ENCODE results near the gene S100A5. TPM values are rescaled to one million over a fixed set of nuclear protein-coding genes. Genes with fewer than 3 reads are reported as not detected.
"Not testable (repeated sequence)": the region's sequence is repeated elsewhere in the genome, so short reads cannot be mapped to it uniquely, and the experiment has no call there.

The S100A5 gene, protein sequence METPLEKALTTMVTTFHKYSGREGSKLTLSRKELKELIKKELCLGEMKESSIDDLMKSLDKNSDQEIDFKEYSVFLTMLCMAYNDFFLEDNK
- 1 to 10 TPM; 1.1 to 1.4 (median 1.2) TPM for polyA plus RNA-seq (ENCODE audit: insufficient read length in 3 of 3)
- long read RNA-seq, donor 1: 0 reads
- long read RNA-seq, donor 2, partial matches to known transcripts: 0 of 1 reads
- long read RNA-seq, donor 2, other reads (novel, unspliced or antisense): 0 of 1 reads
- long read RNA-seq, donor 3: 0 reads
- long read RNA-seq, donor 4: 0 reads
- long read RNA-seq, donor 5: 0 reads
- long read RNA-seq, donor 6, partial matches to known transcripts: 0 of 1 reads
- long read RNA-seq, donor 6, other reads (novel, unspliced or antisense): 0 of 1 reads
- long read RNA-seq, donor 7, partial matches to known transcripts: 0 of 1 reads
- long read RNA-seq, donor 7, other reads (novel, unspliced or antisense): 0 of 1 reads
- long read RNA-seq, donor 8: 0 reads
- long read RNA-seq, donor 9: 0 reads
- long read RNA-seq, donor 10, partial matches to known transcripts: 0 of 1 reads
- long read RNA-seq, donor 10, other reads (novel, unspliced or antisense): 0 of 1 reads
- long read RNA-seq, donor 11: 0 reads
- long read RNA-seq, donor 12: 0 reads
- long read RNA-seq, donor 13, partial matches to known transcripts: 0 of 1 reads
- long read RNA-seq, donor 13, other reads (novel, unspliced or antisense): 0 of 1 reads
- long read RNA-seq, donor 14: 0 reads
- long read RNA-seq, donor 15: 0 reads
- long read RNA-seq, donor 16: 0 reads

DNA sequence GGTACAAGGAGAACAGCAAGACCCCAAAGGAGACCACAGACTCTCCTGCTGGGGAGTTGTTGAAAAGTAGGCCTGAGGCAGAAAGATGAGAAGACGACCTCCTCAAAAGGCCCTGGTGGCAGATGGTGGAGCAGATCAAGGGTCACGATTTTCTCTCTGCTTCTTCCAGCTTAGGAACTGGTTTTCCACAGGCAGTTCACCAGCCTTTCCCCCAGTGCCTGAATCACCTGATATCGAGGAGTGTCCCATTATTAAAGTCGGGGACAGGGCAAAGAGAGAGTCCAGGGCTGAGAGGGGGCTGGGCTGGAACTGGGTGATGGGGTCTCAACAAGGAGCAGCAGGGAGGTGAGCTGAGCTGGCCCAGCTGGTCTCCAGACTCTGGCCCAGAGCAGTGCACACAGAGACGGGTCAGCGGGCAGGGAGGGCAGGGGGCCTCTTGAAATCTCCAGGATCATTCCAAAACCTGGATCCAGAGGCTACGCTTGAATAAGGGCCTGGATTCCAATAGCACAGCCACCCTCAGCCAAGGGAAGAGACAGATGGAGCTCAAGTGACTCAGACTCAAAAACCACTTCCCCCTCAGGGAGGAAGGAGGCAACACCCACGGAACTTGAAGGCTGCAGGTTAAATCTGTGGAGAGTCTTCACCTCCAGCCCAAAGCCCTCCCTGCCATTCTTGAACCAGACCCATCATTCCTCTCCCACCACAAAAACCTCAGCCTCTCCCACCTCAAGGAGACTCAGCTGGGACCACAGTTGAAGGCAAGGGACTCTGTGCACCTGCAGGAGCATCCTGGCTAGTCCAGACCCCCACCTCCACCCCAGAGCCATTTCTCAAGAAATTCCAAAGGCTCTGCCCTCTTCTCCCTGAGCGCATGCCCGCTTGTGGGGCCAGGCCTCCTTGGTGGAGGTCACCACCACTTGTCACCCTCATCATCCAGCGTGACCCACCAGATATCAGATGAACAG is at the start of gene S100A5:
Gene S100A5 (minus strand): TSS at position 541 of the 968 bp plus-strand sequence. CDS start 743 bp downstream, outside the sequence.
- peak; percentile 50 for DNase-seq

DNA sequence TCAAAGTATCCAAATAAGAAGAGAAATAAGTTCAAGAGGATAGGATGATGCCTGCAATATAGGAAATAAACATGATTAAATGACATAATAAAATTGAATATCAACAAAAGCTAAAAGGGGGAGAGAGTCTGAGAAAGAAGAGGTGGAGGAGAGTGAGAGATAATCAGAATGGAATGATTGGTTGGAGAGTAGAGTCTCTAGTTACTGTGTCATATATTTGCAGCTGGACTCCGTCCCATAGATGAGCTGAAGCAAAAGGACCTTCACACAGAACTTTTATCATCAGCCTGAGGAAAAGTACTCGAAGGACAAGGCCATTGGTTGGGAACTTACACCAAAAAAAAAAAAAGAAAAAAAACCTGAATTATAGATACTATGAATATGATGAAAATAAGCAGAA is 47.7 kb upstream of the S100A5 start:
- DNase-seq: no peak

DNA sequence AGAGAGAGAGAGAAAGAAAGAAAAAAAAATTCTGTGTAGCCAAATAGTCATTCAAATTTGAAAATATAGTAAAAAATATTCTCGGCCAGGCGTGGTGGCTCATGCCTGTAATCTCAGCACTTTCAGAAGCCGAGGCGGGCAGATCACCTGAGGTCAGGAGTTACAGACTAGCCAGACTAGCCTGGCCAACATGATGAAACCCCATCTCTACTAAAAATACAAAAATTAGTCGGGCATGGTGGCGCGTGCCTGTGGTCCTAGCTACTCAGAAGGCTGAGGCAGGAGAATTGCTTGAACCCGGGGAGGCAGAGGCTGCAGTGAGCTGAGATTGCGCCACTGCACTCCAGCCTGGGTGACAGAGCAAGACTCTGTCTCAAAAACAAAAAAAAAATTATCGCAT is 47.3 kb upstream of the S100A5 start:
- not testable (repeated sequence) for DNase-seq

DNA sequence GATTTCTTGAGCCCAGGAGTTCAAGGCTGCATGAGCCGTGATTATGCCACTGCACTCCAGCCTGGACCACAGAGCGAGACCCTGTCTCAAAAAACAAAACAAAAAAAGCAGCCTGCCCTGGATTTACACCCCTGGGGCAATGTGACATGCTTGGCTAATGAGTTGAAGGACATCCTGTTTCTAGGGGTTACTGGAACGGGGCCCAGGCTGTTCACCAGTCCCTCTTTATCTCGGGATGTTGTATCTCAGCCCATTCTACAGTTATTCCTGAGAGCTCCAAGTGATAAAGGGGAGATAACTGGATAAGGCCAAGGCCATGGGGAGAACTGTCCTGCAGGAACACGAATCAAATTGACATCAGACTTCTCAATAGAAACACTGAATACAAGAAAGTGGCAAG is 46.6 kb upstream of the S100A5 start:
- no peak for DNase-seq

DNA sequence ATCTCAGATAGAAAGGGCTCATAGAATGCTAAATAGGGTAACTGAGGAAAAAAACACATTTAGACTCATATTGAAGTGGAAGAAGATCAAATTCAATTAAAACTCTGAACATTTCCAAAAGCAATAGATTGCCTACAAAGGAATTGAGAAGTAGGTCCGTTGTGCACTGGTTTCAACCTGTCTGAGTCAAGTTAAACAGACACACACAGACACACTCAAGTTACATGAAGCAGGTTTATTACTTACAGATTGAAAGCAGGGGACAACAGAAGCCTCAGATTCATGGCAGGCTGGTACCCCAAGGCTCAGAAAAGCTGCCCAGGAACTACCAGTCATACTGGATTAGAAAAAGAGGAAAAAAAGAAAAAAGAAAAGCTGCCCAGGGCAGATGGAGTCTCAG is 45.6 kb upstream of the S100A5 start:
- no peak for DNase-seq

DNA sequence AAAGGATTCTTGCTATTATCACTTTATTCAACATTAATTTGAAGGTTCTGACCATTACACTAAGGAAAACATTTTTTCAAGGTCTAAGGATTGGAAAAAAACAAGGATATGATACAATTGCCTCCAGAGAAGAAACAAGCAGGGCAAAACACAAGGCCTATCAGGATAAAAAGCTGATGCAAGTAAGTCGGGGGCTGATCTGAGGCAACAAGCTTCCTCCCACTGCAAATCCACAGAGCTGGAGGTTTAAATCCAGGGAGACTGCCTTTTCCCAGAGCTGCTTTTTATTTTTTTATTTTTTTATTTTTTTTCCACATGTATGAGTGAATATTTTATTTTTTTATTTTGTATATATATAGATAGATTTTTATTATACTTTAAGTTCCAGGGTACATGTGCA is 44.3 kb upstream of the S100A5 start:
- no peak for DNase-seq

DNA sequence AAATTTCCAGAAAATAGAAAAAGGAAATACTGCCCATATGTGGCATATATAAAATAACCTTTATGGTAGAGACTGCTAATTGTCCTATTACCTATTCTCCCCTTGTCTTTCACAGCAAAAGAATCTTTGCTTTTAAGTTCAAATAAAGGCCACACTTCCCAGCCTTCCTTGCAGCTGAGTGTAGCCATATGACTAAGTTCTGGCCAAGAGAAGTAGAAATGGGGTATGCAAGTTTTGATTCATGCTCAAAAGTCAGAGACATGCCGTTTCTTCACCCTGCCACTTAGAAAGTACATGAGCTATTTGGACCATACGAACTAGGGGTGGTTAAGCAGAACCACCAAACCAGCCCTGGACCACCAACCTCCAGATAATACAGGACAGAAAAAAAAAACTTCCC is 43.2 kb upstream of the S100A5 start:
- DNase-seq: no peak

DNA sequence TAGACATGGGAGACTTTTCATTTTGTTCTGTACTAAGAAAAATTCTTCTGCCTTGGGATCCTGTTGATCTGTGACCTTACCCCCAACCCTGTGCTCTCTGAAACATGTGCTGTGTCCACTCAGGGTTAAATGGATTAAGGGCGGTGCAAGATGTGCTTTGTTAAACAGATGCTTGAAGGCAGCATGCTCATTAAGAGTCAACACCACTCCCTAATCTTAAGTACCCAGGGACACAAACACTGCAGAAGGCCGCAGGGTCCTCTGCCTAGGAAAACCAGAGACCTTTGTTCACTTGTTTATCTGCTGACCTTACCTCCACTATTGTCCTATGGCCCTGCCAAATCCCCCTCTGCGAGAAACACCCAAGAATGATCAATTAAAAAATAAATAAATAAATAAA is 42.8 kb upstream of the S100A5 start:
- not testable (repeated sequence) for DNase-seq

DNA sequence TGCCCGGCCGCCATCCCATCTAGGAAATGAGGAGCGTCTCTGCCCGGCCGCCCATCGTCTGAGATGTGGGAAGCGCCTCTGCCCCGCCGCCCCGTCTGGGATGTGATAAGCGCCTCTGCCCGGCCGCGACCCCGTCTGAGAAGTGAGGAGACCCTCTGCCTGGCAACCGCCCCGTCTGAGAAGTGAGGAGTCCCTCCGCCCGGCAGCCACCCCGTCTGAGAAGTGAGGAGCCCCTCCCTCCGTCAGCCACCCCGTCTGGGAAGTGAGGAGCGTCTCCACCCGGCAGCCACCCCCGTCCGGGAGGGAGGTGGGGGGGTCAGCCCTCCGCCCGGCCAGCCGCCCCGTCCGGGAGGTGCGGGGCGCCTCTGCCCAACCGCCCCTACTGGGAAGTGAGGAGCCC is 42.1 kb upstream of the S100A5 start:
- DNase-seq: not testable (repeated sequence)

DNA sequence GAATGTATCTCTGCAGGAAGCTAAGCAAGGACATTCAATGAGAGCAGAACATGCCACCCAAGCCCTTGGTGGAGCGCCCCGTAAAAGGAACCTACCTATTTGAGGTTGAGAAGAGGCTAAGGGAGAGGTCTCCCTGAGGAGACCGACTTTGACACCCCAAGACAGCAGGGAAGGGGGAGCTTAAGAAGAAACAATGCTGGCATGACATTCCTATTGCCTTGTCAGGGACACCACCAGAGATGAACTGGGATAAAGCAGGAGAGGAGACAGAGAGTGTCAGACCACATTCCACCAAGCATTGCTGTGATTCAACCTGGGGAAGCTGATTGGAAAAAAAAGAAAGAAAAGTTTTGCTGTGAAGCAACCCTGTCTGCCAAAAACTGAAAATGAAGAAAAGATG is 38.2 kb upstream of the S100A5 start:
- no peak for DNase-seq

DNA sequence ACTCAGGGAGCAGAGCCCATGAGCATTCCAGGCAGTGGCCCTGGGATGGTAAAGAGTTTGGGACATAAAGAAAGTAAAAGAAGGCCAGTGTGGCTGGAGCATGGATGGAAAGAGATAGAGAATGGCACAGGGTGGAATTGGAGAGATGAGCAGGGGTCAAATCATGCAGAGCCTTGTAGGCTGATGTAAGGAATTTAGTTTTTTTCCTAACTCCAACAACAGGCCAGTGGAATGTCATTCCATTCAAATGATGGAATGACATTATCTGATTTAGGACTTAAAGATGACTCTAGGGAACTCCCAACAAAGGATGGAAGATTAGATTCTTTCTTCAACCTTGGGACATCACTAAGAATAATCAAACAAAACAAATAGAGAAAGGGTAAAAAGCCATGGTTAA is 37.8 kb upstream of the S100A5 start:
- no peak for DNase-seq

DNA sequence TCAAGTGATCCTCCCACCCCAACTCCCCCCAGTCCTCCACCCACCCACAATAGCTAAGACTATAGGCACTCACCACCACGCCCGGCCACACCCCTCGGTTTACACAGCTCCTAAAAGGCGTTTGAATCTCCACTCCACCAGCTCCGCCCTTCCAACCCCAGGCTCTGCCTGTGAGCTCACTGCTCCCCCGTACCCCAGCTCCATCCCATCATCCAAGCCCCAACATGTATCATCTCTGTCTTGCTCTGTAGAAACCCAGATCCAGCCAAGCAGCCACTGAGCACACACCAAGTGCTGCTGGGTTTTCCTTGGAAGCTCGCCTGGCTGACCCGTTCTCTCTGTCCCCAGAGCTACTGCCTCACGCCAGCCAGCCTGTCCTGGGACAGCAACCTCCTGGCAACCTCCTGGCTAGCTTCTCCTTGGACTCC is 36.9 kb upstream of the S100A5 start:
- DNase-seq: no peak

DNA sequence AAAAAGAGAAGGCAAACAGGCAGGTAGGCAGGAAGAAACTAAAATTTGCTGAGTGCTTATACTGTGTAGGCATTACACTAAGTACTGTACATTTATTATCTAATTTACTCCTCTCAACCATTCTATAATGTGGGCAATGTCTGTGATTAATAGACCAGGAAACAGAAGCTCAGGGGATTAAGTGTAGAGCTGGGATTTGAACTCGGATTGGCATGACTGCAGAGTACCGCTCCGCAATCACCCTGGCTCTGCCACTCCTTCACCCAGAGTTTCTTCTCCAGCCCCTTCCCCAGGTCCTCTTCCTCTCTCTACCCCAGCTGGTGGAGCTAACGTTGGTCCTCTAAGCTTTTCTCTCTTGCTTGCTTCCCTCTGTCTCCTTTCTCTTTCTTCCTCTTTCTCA is 36.4 kb upstream of the S100A5 start:
- DNase-seq: no peak

DNA sequence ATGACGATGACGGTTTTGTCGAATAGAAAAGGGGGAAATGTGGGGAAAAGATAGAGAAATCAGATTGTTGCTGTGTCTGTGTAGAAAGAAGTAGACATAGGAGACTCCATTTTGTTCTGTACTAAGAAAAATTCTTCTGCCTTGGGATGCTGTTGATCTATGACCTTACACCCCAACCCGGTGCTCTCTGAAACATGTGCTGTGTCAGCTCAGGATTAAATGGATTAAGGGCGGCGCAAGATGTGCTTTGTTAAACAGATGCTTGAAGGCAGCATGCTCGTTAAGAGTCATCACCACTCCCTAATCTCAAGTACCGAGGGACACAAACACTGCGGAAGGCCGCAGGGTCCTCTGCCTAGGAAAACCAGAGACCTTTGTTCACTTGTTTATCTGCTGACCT is 34.8 kb upstream of the S100A5 start:
- DNase-seq: not testable (repeated sequence)

DNA sequence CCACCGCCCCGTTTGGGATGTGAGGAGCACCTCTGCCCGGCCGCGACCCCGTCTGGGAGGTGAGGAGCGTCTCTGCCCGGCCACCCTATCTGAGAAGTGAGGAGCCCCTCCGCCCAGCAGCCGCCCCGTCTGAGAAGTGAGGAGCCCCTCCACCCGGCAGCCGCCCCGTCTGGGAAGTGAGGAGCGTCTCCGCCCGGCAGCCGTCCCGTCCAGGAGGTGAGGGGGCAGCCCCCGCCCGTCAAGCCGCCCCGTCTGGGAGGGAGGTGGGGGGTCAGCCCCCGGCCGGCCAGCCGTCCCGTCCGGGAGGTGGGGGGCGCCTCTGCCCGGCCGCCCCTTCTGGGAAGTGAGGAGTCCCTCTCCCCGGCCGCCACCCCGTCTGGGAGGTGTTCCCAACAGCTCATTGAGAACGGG is 34.4 kb upstream of the S100A5 start:
- not testable (repeated sequence) for DNase-seq

DNA sequence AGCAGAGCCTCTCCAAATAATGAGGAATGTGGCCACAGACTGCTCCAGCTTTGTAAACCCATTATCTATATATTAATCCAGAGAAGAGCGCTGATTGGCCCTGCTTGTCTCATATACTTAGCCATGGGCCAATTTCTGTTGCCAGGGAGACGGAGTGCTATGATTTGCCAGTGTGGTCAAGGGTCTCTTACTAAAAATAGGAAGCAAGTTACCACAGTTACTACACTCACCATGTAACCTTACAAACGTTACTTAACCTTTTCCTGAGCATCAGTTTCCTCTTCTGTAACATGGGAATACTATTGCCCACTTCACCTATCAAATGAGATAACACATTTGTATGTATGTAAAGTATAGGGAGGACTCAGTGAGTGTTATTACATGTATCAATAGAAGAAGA is 32.6 kb upstream of the S100A5 start:
- no peak for DNase-seq

DNA sequence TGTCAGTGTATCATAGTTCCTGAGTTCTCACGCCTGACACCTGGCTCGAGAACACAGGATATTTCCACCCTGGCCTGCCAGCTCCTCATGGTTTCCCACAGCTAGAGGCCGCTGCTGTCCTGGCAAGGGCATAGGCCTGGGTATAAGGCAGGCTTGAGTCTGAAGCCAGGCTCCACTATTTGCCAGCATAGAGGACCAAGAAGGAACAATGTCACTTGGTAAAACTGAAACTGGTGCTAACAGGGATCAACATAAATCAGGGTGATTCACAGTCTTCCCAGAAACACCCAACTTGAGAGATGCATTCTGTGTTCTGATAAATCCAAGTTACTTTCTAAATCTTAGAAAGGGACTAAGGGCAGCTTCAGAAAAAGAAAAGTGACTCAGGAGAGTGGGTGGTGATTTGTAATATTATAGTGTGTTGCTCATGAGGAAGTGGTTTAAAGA is 31.9 kb upstream of the S100A5 start:
- DNase-seq: peak; percentile 63

DNA sequence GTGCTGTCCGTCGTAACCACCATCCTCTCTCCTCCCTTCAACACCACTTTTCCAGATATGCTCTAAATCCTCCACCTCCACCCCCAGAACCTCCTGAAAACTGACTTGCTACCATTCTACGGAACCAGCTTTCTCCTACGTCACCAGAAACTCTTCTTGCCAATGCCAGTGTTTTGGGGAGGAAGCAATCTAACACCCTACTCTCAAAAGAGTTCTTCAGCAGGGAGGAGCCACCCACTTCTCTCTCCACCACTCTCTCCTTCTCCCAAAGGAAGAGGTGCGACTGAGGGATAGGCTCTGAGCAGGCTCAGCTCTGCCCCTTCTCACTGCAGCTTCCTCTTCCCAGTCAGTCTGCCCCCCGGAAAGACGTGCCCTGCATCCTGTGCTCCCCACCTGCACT is 31.0 kb upstream of the S100A5 start:
- no peak for DNase-seq

DNA sequence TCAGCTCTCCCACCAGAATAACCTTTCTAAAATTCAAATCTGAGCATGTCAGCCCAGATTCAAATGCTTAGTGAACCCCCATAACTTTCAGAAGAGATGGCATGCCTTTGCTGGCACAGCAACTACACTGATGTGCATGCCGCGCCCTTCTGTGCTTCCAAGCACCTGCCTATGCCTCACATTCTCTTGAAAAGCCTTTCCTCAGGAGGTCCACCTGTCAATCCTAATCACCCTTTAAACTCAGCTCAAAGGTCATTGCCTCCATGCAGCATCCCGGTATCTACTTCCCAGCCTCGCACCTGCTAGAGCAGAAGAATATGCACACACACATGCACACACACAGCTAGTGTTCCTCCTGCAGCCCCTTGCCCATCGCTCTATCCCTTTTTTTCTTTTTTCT is 30.1 kb upstream of the S100A5 start:
- DNase-seq: no peak

DNA sequence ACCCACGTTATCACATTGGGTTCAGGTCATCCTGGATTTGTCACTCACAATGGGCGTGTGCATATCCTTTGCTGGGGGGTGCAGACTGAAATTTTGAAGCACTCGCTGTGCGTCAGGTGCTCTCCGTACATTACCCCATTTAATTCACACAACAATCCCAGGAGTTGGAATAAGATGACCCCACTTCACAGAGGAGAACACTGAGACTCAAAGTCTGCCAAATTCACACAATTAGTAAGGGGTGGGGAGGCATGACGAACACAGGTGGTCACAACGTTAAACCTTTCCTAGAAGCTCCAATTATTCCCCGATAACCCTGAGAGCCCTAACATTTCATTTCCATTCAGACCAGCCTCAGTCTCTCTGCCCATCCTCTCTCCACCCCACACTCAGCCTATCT is 28.7 kb upstream of the S100A5 start:
- DNase-seq: no peak

DNA sequence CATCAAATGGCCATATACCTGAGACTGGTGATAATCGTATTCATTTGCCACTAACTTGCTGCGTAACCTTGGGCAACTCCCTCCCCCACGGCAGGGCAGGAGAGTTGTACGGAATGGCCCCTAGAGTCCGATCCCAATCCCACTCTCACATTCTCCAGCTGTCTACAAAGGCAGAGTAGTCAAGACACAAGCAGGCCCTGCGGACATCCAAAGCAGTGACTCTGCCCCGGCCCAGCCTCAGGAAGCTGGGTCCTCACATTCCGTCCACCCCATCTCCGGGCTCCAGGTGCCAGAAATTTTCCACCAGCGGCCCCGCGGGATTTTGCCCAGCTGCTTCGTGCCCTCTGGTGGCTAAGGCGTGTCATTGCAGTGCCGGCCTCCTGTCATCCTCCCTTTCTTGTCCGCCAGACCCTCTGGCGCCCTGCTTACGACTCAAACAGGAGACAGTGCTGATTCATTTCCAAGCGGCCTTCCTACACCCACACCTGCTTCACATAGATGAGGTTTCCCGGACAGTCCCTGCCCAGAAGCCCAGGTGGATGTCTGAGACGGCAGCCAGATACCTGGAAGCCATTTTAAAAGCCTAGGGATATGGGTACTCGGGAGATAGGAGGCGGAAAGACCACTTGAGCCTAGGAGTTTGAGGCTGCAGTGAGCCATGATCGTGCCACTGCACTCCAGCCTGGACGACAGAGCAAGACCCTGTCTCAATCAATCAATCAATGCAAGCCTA is 27.8 kb upstream of the S100A5 start:
- DNase-seq: peak; percentile 88
